ENCODE data around the gene SELL.
"Not testable (repeated sequence)": the region's sequence is repeated elsewhere in the genome, so short reads cannot be mapped to it uniquely, and the experiment has no call there.

Gene SELL

DNA sequence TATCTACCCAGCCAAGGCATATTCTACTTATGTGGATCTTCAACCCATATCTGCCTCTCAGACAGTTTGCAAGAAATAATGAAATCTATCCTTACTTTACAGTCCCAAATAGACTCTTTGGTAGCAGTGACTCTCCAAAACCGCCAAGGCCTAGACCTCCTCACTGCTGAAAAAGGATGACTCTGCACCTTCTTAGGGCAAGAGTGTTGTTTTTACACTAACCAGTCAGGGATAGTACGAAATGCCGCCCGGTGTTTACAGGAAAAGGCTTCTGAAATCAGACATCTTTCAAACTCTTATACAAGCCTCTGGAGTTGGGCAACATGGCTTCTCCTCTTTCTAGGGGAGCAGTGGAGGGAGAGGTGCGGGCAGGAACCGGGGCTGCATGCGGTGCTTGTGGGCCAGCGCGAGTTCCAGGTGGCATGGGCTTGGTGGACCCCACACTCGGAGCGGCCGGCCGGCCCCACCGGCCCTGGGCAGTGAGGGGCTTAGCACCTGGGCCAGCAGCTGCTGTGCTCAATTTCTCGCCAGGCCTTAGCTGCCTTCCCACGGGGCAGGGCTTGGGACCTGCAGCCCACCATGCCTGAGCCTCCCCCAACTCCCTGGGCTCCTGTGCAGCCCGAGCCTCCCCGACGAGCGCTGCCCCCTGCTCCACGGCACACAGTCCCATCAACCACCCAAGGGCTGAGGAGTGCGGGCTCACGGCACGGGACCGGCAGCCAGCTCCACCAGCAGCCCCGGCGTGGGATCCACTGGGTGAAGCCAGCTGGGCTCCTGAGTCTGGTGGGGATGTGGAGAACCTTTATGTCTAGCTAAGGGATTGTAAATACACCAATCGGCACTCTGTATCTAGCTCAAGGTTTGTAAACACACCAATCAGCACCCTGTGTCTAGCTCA, 43.5 kb downstream of the SELL start:
- not testable (repeated sequence) for DNase-seq (ENCODE audit: low read depth in 2 of 2)

DNA sequence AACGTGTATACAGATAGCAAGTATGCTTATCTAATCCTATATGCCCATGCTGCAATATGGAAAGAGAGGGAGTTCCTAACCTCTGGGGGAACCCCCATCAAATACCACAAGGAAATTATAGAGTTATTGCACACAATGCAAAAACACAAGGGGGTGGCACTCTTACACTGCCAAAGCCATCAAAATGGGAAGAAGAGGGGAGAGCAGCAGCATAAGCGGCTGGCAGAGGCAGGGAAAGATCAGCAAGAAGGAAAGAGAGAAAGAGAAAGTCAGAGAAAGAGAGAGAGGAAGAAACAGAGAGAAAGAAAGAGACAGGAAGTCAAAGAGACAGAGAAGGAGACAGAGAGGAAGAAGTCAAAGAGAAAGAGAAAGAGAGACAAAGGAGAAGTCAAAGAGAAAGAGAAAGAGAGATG, 44.2 kb downstream of the SELL start:
- not testable (repeated sequence) for DNase-seq (ENCODE audit: low read depth in 2 of 2)

DNA sequence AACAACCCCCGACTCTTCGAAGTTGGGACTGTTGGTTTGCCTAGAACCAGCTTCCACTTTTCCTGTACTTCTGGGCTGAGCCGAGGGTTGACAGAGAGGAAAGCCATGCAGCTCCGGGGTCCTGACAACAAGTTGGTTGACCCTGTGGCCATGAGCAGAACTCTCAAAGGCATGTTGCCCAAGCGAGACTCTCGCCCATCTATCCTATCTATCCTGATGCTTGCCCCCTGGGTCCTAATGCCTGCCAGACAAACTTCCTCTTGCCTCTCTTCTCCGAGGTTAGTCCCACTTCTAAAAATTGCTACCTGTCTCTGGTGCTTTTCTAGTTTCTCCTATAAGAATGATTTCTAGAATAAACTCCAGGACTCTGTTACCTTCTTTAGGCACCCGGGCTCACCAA, 48.7 kb downstream of the SELL start:
- DNase-seq (ENCODE audit: low read depth in 2 of 2) = not testable (repeated sequence)

DNA sequence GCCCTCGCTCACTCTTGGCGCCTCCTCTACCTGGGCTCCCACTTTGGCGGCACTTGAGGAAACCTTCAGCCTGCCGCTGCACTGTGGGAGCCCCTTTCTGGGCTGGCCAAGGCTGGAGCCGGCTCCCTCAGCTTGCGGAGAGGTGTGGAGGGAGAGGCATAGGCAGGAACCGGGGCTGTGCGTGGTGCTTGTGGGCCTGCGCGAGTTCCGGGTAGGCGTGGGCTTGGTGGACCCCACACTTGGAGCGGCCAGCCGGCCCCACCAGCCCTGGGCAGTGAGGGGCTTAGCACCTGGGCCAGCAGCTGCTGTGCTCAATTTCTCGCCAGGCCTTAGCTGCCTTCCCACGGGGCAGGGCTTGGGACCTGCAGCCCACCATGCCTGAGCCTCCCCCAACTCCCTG, 50.4 kb downstream of the SELL start:
- DNase-seq (ENCODE audit: low read depth in 2 of 2) = not testable (repeated sequence)

DNA sequence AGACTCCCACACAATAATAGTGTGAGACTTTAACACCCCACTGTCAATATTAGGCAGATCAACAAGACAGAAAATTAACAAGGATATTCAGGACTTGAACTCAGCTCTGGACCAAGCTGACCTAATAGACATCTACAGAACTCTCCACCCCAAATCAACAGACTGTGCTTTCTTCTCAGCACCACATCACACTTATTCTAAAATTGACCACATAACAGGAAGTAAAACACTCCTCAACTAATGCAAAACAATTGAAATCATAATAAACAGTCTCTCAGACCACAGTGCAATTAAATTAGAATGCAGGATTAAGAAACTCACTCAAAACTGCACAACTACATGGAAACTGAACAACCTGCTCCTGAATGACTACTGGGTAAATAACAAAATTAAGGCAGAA, 52.6 kb downstream of the SELL start:
- not testable (repeated sequence) for DNase-seq (ENCODE audit: low read depth in 2 of 2)

DNA sequence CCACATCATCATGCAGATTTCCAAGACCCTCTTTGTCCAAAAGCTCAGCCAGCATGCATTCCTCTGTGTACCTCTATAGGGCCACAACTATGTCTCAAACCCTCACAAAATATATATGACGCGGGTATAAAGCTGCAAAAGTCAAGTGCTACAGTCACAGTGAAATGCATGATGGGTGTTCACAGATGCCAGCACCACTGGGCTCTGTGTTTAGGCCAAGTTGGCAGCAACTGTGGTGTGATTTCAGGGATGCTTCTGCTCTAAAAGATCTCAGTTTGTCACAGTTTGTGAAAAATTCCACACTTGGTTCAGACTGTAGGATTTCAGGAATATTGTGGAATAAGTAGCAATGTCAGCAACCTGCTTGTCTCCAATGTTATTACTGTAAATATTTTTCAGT, 57.5 kb downstream of the SELL start:
- no peak for DNase-seq (ENCODE audit: low read depth in 2 of 2)

DNA sequence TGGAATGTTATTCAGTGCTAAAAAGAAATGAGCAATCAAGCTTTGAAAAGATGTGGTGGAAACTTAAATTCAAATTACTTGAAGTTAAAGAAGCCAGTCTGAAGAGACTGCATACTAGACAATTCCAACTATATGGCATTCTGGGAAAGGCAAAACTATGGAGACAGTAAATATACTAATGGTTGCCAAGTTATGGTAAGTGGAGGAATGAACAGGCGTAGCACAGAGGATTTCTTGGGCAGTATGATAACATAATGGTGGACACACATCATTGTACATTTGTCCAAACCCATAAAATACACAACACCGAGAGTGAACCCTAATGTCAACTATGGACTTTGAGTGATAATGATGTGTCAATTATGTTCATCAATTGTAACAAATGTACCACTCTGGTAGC, 60.4 kb downstream of the SELL start:
- DNase-seq (ENCODE audit: low read depth in 2 of 2) = no peak

DNA sequence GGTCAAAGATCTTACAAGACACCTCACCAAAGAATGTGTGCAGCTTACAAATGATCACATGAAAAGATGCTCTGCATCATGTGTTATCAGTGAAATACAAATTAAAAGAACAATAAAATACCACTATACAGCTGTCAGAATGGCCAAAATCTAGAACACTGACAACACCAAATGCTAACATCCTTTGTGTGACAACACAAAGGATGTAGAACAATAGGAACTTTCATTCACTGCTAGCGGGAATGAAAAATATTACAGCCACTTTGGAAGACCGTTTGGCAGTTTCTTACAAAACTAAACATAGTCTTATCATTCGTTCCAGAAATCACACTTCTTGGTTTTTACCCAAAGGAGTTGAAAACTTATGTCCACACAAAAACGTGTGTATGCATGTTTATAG, 60.9 kb downstream of the SELL start:
- DNase-seq (ENCODE audit: low read depth in 2 of 2) = no peak

DNA sequence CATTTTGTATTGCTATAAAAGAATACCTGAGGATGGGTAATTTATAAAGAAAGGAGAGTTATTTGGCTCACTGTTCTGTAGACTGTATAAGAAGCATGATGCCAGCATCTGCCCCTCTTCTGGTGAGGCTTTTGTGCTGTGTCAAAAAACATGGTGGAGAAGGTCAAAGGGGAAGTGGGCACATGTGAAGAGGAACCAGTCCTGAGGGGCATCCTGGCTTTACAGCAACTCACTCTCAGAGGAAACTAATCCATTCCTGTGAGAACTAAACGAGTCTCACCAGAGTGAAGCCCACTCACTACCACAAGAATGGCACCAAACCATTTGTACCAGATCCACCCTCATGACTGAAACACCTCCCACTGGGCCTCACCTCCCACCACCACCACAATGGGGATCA, 62.7 kb downstream of the SELL start:
- DNase-seq (ENCODE audit: low read depth in 2 of 2) = no peak

DNA sequence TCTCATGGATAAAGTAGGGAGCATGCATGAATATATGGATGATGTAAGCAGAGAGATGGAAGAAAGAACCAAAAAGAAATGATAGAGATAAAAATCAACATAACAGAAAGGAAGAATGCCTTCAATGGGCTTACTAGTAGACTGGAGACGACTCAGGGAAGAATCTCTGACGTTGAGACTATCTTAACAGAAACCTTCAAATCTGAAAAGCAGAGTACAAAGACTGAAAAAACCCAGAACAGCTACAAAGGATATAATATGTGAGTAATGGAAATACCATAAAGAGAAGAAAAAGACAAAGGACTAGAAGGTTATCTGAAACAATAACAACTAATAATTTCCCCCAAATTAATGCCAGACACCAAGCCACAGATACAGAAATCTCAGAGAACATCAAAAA, 63.2 kb downstream of the SELL start:
- no peak for DNase-seq (ENCODE audit: low read depth in 2 of 2)

DNA sequence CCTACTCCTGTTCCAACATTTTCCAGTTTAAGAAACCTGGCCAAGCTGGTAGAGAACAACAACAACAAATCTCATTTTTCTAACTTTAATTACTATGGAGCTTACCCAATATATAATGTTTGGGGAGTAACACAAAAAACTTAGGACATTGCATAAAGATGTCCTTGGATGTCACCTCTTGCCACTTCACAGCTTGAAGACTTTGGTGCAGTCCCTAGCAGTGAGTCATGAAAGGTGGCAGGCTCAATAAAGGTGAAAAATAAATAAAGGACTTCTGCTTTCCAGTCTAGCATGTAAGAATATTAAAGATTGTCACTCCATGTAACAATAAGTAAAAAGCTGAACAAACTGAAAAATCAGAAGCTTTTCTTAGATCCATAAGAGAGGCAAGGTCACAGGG, 63.9 kb downstream of the SELL start:
- DNase-seq (ENCODE audit: low read depth in 2 of 2) = no peak

DNA sequence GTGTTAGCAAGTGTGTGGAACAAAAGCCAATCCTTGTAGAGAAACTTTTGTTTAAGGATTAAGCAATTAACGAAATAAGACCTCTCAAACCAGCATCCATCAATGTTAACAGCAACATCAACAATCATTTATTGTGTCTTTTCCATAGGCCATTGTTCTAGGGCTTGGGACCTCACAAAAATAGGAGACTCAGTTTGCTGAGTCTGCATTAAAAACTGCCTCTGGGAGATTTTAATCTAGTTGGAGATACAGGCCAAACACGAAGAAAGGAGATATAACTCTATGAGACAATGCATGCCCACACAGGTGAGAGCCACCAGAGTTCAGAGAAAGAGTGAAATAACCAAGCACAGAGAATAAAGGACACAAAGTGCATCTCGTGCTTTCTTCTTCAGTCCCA, 67.1 kb downstream of the SELL start:
- no peak for DNase-seq (ENCODE audit: low read depth in 2 of 2)
